ENCODE measurements around the gene UBE2G1.
A peak's percentile ranks its signal among the peaks of the same experiment; 100 is the strongest.
"Not testable (repeated sequence)": the region's sequence is repeated elsewhere in the genome, so short reads cannot be mapped to it uniquely, and the experiment has no call there.

UBE2G1 gene

GRCh38 chr17:4375039-4375748 is 8.7 kb upstream of the UBE2G1 start:
- peak; percentile 63 to 76 for DNase-seq

GRCh38 chr17:4369557-4370230 is 3.2 kb upstream of the UBE2G1 start:
- no peak for DNase-seq

- DNase-seq: no peak
Measured at GRCh38 chr17:4368341-4368740, 1.9 kb upstream of the UBE2G1 start.

GRCh38 chr17:4367177-4367576 is 702 bp upstream of the UBE2G1 start:
- not testable (repeated sequence) for DNase-seq

- DNase-seq: no peak
Measured at GRCh38 chr17:4365628-4366326, 698 bp downstream of the UBE2G1 start.

- DNase-seq: peak; percentile 87 to 90
Measured at GRCh38 chr17:4365103-4365627, 1.3 kb downstream of the UBE2G1 start.

GRCh38 chr17:4364622-4365041 is 1.8 kb downstream of the UBE2G1 start:
- DNase-seq: no peak

GRCh38 chr17:4362141-4362540 is 4.3 kb downstream of the UBE2G1 start:
- no peak for DNase-seq

GRCh38 chr17:4358154-4358553 is 8.3 kb downstream of the UBE2G1 start:
- no peak for DNase-seq

GRCh38 chr17:4357671-4358070 is 8.8 kb downstream of the UBE2G1 start:
- DNase-seq: no peak

GRCh38 chr17:4357030-4357628 is 9.3 kb downstream of the UBE2G1 start:
- DNase-seq: no peak

- no peak for DNase-seq
Measured at GRCh38 chr17:4354862-4355514, 11.5 kb downstream of the UBE2G1 start.

GRCh38 chr17:4354206-4354605 is 12.3 kb downstream of the UBE2G1 start:
- no peak for DNase-seq

- DNase-seq: not testable (repeated sequence)
Measured at GRCh38 chr17:4350214-4350613, 16.3 kb downstream of the UBE2G1 start.

GRCh38 chr17:4345581-4346252 is 20.8 kb downstream of the UBE2G1 start:
- DNase-seq: no peak

- DNase-seq: no peak
Measured at GRCh38 chr17:4344926-4345325, 21.5 kb downstream of the UBE2G1 start.

GRCh38 chr17:4342535-4342934 is 23.9 kb downstream of the UBE2G1 start:
- no peak for DNase-seq

- DNase-seq: no peak
Measured at GRCh38 chr17:4341616-4341977, 24.9 kb downstream of the UBE2G1 start.

- DNase-seq: no peak
Measured at GRCh38 chr17:4340914-4341615, 25.4 kb downstream of the UBE2G1 start.

- DNase-seq: no peak
Measured at GRCh38 chr17:4334776-4335584, 31.5 kb downstream of the UBE2G1 start.

GRCh38 chr17:4334332-4334731 is 32.1 kb downstream of the UBE2G1 start:
- no peak for DNase-seq

Data from activated CD4-positive, alpha-beta T cell treated with anti-CD3 and anti-CD28 coated beads, Interleukin-2, amount 50 U/mL, for 48 hours (primary cell).